SU-DHL-6 (cell line): ENCODE measurements around the gene SAPCD2.

Experiments used
- H2AFZ ChIP-seq: fragments of 200-600 bp; sonication (generic); 2 replicates; pipeline ENCODE4 v1.6.1; 2014; ENCODE audit warnings: low read depth, mild to moderate bottlenecking, moderate library complexity, mixed read lengths, antibody characterized with exemption, low read length; ENCODE audit not compliant: severe bottlenecking
- H3F3A ChIP-seq: fragments of 200-600 bp; shearing (Covaris generic); 2 replicates; pipeline ENCODE4 v1.6.0; 2016; ENCODE audit warnings: antibody characterized with exemption, mild to moderate bottlenecking; ENCODE audit not compliant: insufficient read depth
- H3K27ac ChIP-seq: fragments of 200-600 bp; sonication (generic); 2 replicates; pipeline ENCODE4 v1.5.1; 2016; ENCODE audit warnings: low read depth, mild to moderate bottlenecking, low read length, moderate library complexity, mixed read lengths
- H3K27me3 ChIP-seq: fragments of 200-600 bp; sonication (generic), shearing (Covaris generic); 2 replicates; pipeline ENCODE4 v1.6.0; 2014; ENCODE audit warnings: mild to moderate bottlenecking, low read length
- H3K36me3 ChIP-seq: fragments of 200-600 bp; sonication (generic); 2 replicates; pipeline ENCODE4 v1.6.1; 2014; ENCODE audit warnings: mild to moderate bottlenecking, low read length, mixed read lengths
- H3K4me2 ChIP-seq: fragments of 300-600, 200-600 bp; shearing (Covaris generic), sonication (generic); 2 replicates; pipeline ENCODE4 v1.6.0; 2014; ENCODE audit warnings: low read length, low read depth, mild to moderate bottlenecking; ENCODE audit not compliant: poor library complexity, severe bottlenecking
- H3K4me3 ChIP-seq: fragments of 200-600 bp; sonication (generic); 2 replicates; pipeline ENCODE4 v1.5.1; 2014; ENCODE audit warnings: antibody characterized with exemption, low read length, mild to moderate bottlenecking, mixed read lengths; ENCODE audit not compliant: insufficient read depth, poor library complexity, severe bottlenecking
- H3K79me2 ChIP-seq: fragments of 200-600 bp; sonication (generic); 2 replicates; pipeline ENCODE4 v1.6.1; 2014; ENCODE audit warnings: mild to moderate bottlenecking, low read length, moderate library complexity; ENCODE audit not compliant: insufficient read depth
- H3K9ac ChIP-seq: fragments of 200-600 bp; sonication (generic); 2 replicates; pipeline ENCODE4 v1.7.0; 2014; ENCODE audit warnings: mild to moderate bottlenecking, low read length
- H3K9me2 ChIP-seq: fragments of 200-600 bp; sonication (generic); replicated peaks from 2 replicates; pipeline ENCODE4 v1.6.1; 2014; ENCODE audit warnings: low read length; ENCODE audit not compliant: insufficient read depth
- H3K9me3 ChIP-seq: fragments of 200-600 bp; sonication (generic); 2 replicates; pipeline ENCODE4 v1.6.1; 2014; ENCODE audit warnings: low read length, mixed read lengths; ENCODE audit not compliant: insufficient read depth
- H4K20me1 ChIP-seq: fragments of 200-600 bp; sonication (generic); 2 replicates; pipeline ENCODE4 v1.6.1; 2014; ENCODE audit warnings: low read depth, mild to moderate bottlenecking, antibody characterized with exemption, low read length, moderate library complexity, mixed read lengths
- EZH2phosphoT487 ChIP-seq: fragments of 200-600 bp; sonication (generic), shearing (Covaris generic); conservative IDR thresholded peaks from 2 replicates; pipeline ENCODE4 v1.6.1; 2018; ENCODE audit warnings: mild to moderate bottlenecking, antibody characterized with exemption, low read length, moderate library complexity, mixed read lengths
- TF ChIP-seq, protein P1 (sequence below): fragments of 200-600 bp; sonication (generic); IDR thresholded peaks from one replicate; pipeline ENCODE4 v1.5.1; 2017; ENCODE audit warnings: antibody characterized with exemption, mild to moderate bottlenecking, low read length, moderate library complexity; ENCODE audit not compliant: insufficient read depth, poor library complexity, severe bottlenecking

The SAPCD2 gene

DNA sequence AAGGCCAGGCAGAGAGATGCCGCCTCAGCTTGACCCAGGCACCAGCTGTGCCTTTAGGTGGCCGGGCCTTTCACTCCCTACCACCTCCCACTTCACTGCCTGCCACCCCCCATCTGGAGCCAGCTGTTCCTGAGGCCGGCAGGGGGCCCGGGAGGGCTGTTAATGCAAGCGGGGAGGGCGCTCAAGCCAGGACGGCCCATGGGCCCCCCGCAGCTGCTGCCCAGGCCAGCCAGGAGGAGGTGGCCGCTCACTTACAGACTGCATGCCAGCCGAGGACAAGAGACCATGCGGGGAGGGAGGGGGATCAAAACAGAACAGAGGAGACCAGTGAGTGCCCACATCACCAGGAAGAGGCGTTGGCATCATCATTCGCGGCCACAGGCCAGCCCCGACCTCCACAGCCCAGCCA lies 46.8 kb downstream of the SAPCD2 start:
- H3K27ac ChIP-seq: no peak overlapping the region
- no peaks in the 10 kb centered on the region for H3K9me2 ChIP-seq
- no peaks in the 10 kb centered on the region for H3K79me2 ChIP-seq
- no peaks in the 10 kb centered on the region for H4K20me1 ChIP-seq
- H2AFZ ChIP-seq: no peak overlapping the region
- no peaks in the 10 kb centered on the region for H3F3A ChIP-seq
- H3K27me3 ChIP-seq: no peaks in the 10 kb centered on the region
- no peak overlapping the region for H3K4me2 ChIP-seq
- no peaks in the 10 kb centered on the region for H3K36me3 ChIP-seq
- H3K4me3 ChIP-seq: no peak overlapping the region
- H3K9ac ChIP-seq: no peak overlapping the region
- TF ChIP-seq, protein P1, sequence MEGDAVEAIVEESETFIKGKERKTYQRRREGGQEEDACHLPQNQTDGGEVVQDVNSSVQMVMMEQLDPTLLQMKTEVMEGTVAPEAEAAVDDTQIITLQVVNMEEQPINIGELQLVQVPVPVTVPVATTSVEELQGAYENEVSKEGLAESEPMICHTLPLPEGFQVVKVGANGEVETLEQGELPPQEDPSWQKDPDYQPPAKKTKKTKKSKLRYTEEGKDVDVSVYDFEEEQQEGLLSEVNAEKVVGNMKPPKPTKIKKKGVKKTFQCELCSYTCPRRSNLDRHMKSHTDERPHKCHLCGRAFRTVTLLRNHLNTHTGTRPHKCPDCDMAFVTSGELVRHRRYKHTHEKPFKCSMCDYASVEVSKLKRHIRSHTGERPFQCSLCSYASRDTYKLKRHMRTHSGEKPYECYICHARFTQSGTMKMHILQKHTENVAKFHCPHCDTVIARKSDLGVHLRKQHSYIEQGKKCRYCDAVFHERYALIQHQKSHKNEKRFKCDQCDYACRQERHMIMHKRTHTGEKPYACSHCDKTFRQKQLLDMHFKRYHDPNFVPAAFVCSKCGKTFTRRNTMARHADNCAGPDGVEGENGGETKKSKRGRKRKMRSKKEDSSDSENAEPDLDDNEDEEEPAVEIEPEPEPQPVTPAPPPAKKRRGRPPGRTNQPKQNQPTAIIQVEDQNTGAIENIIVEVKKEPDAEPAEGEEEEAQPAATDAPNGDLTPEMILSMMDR: no peak
- TF ChIP-seq EZH2phosphoT487: no peak
- no peaks in the 10 kb centered on the region for H3K9me3 ChIP-seq

DNA sequence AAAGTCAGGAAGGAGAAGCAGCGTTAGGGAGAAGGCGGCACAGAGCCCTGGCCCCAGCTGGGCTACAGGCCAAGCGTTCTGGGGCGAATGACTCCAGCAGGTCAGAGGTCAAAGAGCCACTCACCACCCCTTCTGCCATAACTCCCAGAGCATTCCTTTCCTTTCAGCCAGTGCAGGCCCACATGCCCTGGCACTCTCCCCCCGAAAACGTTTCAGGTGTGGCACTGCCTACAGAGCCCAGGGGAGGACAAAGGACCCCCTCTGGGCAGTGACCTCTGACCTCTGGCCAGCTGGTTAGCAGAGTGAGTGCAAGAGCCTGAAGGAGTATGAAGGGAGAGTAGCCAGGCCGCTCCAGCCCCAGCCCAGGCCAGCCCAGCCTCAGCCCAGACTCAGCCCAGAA lies 47.2 kb downstream of the SAPCD2 start:
- H3K79me2 ChIP-seq: no peaks in the 10 kb centered on the region
- no peaks in the 10 kb centered on the region for H3K36me3 ChIP-seq
- H3K27ac ChIP-seq: no peak overlapping the region
- H3K4me2 ChIP-seq: no peak overlapping the region
- no peak overlapping the region for H2AFZ ChIP-seq
- TF ChIP-seq EZH2phosphoT487: no peak
- TF ChIP-seq, protein P1: no peak
- no peak overlapping the region for H3K4me3 ChIP-seq
- H4K20me1 ChIP-seq: no peaks in the 10 kb centered on the region
- H3K9ac ChIP-seq: no peak overlapping the region
- no peaks in the 10 kb centered on the region for H3K9me2 ChIP-seq
- H3K27me3 ChIP-seq: no peaks in the 10 kb centered on the region
- H3F3A ChIP-seq: no peaks in the 10 kb centered on the region
- H3K9me3 ChIP-seq: no peaks in the 10 kb centered on the region

DNA sequence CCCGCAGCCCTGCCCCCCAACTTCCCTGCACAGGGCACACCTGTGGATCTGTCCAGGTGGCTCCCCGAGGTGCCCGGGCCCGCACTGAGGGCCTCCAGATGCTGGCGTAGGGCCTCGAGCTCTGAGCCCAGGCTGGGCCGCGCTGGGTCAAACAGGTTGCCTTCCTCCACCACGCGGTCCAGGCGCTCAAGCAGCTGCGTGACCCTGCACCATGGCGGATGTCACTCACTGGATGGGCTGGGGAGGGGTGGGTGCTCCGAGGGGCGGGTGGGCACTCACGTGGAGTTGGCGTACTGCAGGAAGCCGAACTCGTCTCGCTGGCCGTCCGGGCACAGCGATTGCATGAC lies 47.7 kb downstream of the SAPCD2 start:
- Histone ChIP-seq H3K4me2 (no peak overlapping the region), H3K27ac (no peak overlapping the region), H3K9me2 (no peaks in the 10 kb centered on the region)

More for the DNA sequence above, 47.7 kb downstream of the SAPCD2 start:
- H3K36me3 ChIP-seq: no peaks in the 10 kb centered on the region
- no peaks in the 10 kb centered on the region for H3F3A ChIP-seq
- H4K20me1 ChIP-seq: no peaks in the 10 kb centered on the region
- no peaks in the 10 kb centered on the region for H3K79me2 ChIP-seq
- H2AFZ ChIP-seq: no peak overlapping the region
- H3K9ac ChIP-seq: no peak overlapping the region
- H3K9me3 ChIP-seq: no peaks in the 10 kb centered on the region
- H3K4me3 ChIP-seq: no peak overlapping the region
- no peak for TF ChIP-seq EZH2phosphoT487
- TF ChIP-seq, protein P1: no peak
- no peaks in the 10 kb centered on the region for H3K27me3 ChIP-seq
